Measurements from ENCODE around the gene PRKCH. TPM values are rescaled to one million over a fixed set of nuclear protein-coding genes. Genes with fewer than 3 reads are reported as not detected.
"Not testable (repeated sequence)": the region's sequence is repeated elsewhere in the genome, so short reads cannot be mapped to it uniquely, and the experiment has no call there.

PRKCH gene
- polyA plus RNA-seq, 4 donors = 9.0 to 18.4 (median 16.1) TPM

GRCh38 chr14:61387076-61387475 is 65.7 kb downstream of the PRKCH start:
- no peak for DNase-seq (ENCODE audit: low read depth in 4 of 4, low spot score in 3 of 4)

DNA sequence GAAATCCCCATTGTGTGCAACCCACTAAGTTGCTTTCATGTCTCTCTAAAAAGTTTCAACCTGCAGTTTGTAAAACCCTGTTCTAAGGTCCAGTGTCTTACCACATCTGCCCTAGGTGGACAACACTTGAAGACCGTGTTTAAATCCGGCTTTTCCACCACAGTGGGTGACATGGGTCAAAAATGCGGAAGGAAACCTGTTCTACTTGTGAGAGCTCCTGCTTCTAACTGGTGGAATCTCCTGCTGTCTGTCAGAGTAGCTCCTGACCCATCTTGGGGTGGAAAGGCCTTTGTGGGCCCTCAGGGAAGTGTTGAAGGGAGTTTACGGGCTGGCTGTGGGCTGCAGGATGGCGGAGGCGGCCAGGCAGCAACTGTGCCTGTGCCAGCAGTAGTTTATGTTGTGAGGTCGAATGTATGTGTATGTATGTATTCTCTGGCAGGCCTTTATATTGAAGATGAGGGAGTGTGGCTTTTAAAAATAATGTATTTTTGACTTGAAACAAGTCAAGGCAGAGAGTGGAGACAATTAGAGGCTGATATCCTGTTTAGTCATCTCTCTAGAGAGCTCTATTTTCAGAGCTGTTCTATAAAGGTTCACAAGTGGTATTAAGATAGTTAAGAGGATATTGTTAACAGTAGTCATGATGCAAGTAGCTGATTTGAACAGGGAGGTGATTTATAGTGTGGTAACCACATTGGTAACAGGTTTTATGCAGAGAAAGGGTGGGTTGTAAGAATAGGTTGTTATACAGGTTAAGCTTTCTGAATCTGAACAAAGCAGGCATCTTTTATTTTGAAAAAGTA is 67.0 kb downstream of the PRKCH start:
- DNase-seq (ENCODE audit: low read depth in 4 of 4, low spot score in 3 of 4) = no peak

DNA sequence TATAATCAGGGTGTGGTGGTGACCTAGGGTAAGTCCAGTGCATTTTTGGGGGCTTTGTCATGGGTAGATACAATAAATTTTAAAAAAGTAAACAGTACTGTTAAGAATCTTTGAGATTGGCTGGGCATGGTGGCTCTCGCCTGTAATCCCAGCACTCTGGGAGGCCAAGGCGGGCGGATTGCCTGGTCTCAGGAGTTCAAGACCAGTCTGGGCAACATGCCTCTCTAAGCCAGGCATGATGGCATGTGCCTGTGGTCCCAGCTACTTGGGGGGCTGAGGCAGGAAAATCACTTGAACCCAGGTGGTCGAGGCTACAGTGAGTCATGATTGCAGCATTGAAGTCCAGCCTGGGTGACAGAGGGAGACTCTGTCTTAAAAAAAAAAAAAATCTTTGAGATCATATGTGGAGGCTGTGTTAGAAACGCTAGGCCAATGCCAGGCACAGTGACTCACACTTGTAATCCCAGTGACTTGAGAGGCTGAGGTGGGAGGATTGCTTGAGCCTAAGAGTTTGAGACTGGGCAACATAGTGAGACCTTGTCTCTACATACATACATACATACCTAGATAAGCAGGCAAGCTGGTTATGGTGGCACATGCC is 67.7 kb downstream of the PRKCH start:
- DNase-seq (ENCODE audit: low read depth in 4 of 4, low spot score in 3 of 4) = no peak

DNA sequence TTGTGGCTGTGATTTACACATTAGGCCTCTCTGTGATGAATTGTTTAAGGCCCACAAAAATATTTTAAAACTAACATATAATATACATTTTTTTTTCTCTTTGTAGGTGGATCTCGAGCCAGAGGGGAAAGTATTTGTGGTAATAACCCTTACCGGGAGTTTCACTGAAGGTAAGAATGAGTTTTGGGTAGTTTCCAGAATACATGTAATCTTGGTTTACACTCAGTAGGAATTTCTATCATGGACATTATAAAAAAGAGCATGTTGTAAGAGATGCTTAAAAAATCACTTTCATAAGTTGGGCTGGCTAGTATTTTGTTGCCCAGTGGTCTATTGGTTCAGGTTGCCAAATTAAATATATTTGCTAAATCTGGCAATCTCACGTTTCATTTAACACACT is 69.7 kb downstream of the PRKCH start:
- DNase-seq (ENCODE audit: low read depth in 4 of 4, low spot score in 3 of 4) = no peak

GRCh38 chr14:61392297-61392696 is 70.9 kb downstream of the PRKCH start:
- no peak for DNase-seq (ENCODE audit: low read depth in 4 of 4, low spot score in 3 of 4)

- no peak for DNase-seq (ENCODE audit: low read depth in 4 of 4, low spot score in 3 of 4)
Observed at GRCh38 chr14:61394542-61394941, 73.2 kb downstream of the PRKCH start.

- DNase-seq (ENCODE audit: low read depth in 4 of 4, low spot score in 3 of 4) = no peak
Observed at GRCh38 chr14:61395115-61395725, 73.8 kb downstream of the PRKCH start.

DNA sequence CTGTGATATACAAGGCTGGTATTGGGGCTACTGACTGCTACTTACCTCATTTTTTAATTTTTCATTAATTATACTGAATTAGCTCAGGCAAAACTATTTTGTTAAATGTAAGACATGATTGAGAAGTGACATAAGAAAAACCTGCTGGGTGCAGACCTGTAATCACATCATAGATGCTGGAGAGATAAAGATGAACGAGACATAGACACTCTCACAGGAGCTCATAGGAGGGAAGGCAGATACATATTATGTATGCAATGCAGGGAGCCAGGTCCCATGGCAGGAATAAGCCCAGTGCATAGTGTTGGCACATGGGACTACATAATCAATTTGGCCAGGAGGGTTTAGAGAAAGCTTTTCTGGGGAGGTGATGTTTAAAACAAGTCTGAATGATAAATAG is 74.9 kb downstream of the PRKCH start:
- DNase-seq (ENCODE audit: low read depth in 4 of 4, low spot score in 3 of 4) = no peak

GRCh38 chr14:61396694-61397093 is 75.3 kb downstream of the PRKCH start:
- no peak for DNase-seq (ENCODE audit: low read depth in 4 of 4, low spot score in 3 of 4)

GRCh38 chr14:61397615-61398014 is 76.2 kb downstream of the PRKCH start:
- no peak for DNase-seq (ENCODE audit: low read depth in 4 of 4, low spot score in 3 of 4)

- DNase-seq (ENCODE audit: low read depth in 4 of 4, low spot score in 3 of 4) = no peak
Observed at GRCh38 chr14:61398221-61398620, 76.8 kb downstream of the PRKCH start.

- no peak for DNase-seq (ENCODE audit: low read depth in 4 of 4, low spot score in 3 of 4)
Observed at GRCh38 chr14:61399365-61399764, 78.0 kb downstream of the PRKCH start.

GRCh38 chr14:61401461-61401860 is 80.1 kb downstream of the PRKCH start:
- DNase-seq (ENCODE audit: low read depth in 4 of 4, low spot score in 3 of 4) = no peak

- DNase-seq (ENCODE audit: low read depth in 4 of 4, low spot score in 3 of 4) = no peak
Observed at GRCh38 chr14:61403411-61403810, 82.0 kb downstream of the PRKCH start.

DNA sequence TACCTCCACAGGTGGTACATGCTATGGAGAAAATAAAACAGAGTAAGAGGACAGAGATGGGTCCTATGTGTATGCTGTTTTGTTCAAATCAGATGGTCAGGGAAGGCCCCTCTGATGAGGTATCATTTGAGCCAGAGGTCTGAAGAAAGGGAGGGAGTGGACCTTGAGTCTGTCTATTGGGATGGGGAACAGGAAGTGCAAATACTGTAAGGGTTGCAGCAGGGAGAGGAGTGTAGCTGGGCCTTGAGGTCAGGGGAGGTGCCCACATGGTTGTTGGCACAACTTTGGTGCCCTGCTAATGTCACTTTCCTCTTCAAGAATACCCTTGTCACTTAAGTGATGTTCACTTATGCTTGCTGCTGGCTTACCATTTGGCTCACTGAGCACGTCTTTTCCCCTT is 83.3 kb downstream of the PRKCH start:
- no peak for DNase-seq (ENCODE audit: low read depth in 4 of 4, low spot score in 3 of 4)

GRCh38 chr14:61406198-61406597 is 84.8 kb downstream of the PRKCH start:
- DNase-seq (ENCODE audit: low read depth in 4 of 4, low spot score in 3 of 4) = peak in 1 of 4 donors; percentile 22

DNA sequence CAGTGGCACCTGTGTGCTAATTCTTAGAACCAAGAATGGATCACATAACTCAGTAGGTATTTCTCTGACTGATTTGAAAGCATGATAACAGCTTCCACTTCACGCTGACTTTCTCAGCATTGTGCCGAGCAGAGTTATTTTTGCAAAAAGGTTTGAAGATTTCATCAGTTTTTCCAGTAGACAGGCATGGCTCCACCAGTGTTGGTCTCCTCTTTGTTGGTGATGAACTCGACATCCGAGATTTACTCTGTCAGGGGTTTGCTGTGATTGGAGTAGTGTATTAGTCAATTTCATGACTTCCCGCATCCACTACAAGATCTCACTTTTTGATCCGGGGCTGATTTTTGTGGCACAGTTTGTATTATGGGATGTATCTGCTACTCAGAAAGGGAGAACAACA is 85.3 kb downstream of the PRKCH start:
- DNase-seq (ENCODE audit: low read depth in 4 of 4, low spot score in 3 of 4) = no peak

GRCh38 chr14:61408498-61408897 is 87.1 kb downstream of the PRKCH start:
- no peak for DNase-seq (ENCODE audit: low read depth in 4 of 4, low spot score in 3 of 4)

GRCh38 chr14:61409782-61410181 is 88.4 kb downstream of the PRKCH start:
- DNase-seq (ENCODE audit: low read depth in 4 of 4, low spot score in 3 of 4) = no peak

DNA sequence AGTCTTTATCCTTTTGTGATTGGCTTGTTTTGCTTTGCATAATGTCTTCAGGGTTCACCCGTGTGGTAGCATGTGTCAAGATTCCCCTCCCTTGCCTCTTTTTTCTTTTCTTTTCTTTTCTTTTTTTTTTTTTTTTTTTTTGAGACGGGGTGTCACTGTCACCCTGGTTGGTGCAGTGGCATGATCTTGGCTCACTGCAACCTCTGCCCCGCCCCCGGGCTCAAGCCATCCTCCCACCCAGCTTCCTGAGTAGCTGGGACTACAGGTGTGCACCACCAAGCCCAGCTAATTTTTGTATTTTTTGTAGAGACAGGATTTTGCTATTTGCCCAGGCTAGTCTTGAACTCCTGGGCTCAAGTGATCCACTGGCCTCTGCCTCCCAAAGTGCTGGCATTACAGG is 94.6 kb downstream of the PRKCH start:
- not testable (repeated sequence) for DNase-seq (ENCODE audit: low read depth in 4 of 4, low spot score in 3 of 4)

DNA sequence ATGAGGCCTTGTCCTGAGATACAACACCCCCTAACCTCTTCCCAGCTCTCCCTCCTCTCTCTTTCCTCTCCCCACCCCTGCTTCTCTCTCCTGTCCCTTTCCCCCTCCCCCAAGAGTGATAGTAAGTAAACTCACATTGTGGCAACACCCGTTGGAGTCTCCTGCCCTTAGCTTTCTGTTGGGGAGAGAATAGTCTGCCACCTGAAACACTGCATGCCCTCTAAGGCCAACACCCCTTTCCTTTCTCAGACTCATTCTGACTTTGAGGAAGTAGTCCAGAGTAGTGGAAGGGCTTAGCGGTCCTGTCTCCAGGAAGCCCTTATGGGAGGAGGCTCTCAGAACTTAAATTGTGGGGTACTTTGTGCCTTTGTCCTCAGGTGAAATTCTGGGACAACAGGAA is 95.2 kb downstream of the PRKCH start:
- no peak for DNase-seq (ENCODE audit: low read depth in 4 of 4, low spot score in 3 of 4)

DNA sequence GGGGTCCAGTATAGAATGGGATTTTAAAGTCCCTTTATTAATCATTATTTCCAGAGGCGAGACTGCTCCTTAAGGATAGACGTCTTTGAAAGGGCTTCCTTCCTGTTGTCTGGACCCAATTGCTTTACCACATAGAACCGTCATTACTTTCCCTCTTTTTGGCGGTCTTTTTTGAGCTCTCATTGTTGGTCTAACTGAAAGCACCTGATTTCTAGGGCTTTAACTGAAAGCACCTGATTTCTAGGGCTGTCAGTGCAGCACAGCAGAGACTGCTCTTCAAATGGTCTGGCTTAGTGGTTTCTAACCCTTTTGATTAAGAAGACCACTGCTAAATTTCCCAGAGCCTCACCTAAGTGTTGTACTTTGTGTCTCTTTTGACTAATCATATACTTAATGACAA is 95.8 kb downstream of the PRKCH start:
- no peak for DNase-seq (ENCODE audit: low read depth in 4 of 4, low spot score in 3 of 4)

Measured in left renal pelvis (tissue), 4 donors.